NCI-H2107 treated with DMSO at 0.1 percent for 48 hours (cell line): ENCODE measurements around the gene TRPM3.
"Not testable (repeated sequence)": the region's sequence is repeated elsewhere in the genome, so short reads cannot be mapped to it uniquely, and the experiment has no call there.

Experiments used
- DNase-seq: peaks from one replicate; lab custom pipeline; 2025; ENCODE audit not compliant: unreplicated experiment; lab: John Stamatoyannopoulos, UW

The TRPM3 gene

GRCh38 chr9:70778568-70778967, 342.9 kb downstream of the TRPM3 start:
- no peak for DNase-seq

- no peak for DNase-seq
These were observed 347.8 kb downstream of the TRPM3 start for GRCh38 chr9:70773579-70773978.

- no peak for DNase-seq
These were observed 348.8 kb downstream of the TRPM3 start for GRCh38 chr9:70772601-70773000.

- DNase-seq, result no peak
These were observed 355.5 kb downstream of the TRPM3 start for GRCh38 chr9:70765946-70766345.

- no peak for DNase-seq
These were observed 360.2 kb downstream of the TRPM3 start for GRCh38 chr9:70761139-70761670.

- DNase-seq, result no peak
These were observed 361.2 kb downstream of the TRPM3 start for GRCh38 chr9:70760228-70760627.

GRCh38 chr9:70753311-70753710, 368.1 kb downstream of the TRPM3 start:
- no peak for DNase-seq

- no peak for DNase-seq
These were observed 372.4 kb downstream of the TRPM3 start for GRCh38 chr9:70749066-70749465.

- DNase-seq, result no peak
These were observed 374.1 kb downstream of the TRPM3 start for GRCh38 chr9:70747261-70747718.

GRCh38 chr9:70746760-70747159, 374.7 kb downstream of the TRPM3 start:
- no peak for DNase-seq

- DNase-seq, result no peak
These were observed 375.1 kb downstream of the TRPM3 start for GRCh38 chr9:70746316-70746715.

- not testable (repeated sequence) for DNase-seq
These were observed 396.6 kb downstream of the TRPM3 start for GRCh38 chr9:70724794-70725193.

- DNase-seq, result not testable (repeated sequence)
These were observed 397.4 kb downstream of the TRPM3 start for GRCh38 chr9:70724025-70724424.

- not testable (repeated sequence) for DNase-seq
These were observed 414.6 kb downstream of the TRPM3 start for GRCh38 chr9:70706797-70707196.

GRCh38 chr9:70701163-70701562, 420.3 kb downstream of the TRPM3 start:
- DNase-seq, result no peak

- DNase-seq, result no peak
These were observed 424.6 kb downstream of the TRPM3 start for GRCh38 chr9:70696694-70697335.

GRCh38 chr9:70694758-70695157, 426.7 kb downstream of the TRPM3 start:
- no peak for DNase-seq

GRCh38 chr9:70693186-70693585, 428.2 kb downstream of the TRPM3 start:
- no peak for DNase-seq

GRCh38 chr9:70692431-70692830, 429.0 kb downstream of the TRPM3 start:
- no peak for DNase-seq

- no peak for DNase-seq
These were observed 432.7 kb downstream of the TRPM3 start for GRCh38 chr9:70688704-70689103.

GRCh38 chr9:70683841-70684240, 437.6 kb downstream of the TRPM3 start:
- DNase-seq, result no peak

- DNase-seq, result no peak
These were observed 439.1 kb downstream of the TRPM3 start for GRCh38 chr9:70682298-70682697.

GRCh38 chr9:70679845-70680244, 441.6 kb downstream of the TRPM3 start:
- DNase-seq, result no peak
